ENCODE results near the gene GGN.

The GGN gene

DNA sequence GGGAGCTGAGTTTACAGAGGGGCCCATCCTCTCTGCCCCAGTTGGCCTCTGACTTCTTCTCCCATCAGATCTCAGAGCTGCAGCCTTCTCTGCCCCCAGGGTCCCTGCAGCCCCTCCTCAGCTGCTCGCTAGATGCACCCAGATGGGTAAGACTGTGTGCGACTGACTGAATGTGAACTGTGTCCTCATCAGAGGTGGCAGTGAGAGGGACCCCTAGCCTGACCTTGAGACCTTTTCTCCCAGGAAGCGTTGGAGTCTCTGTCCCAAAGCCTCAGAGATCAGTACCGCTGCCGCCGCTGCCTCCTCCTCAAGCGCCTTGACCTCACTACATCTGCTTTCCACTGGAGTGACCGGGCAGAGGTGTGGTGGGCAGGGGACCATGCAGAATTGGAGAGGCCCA lies 17.4 kb upstream of the GGN start:
- TF ChIP-seq, protein P1, sequence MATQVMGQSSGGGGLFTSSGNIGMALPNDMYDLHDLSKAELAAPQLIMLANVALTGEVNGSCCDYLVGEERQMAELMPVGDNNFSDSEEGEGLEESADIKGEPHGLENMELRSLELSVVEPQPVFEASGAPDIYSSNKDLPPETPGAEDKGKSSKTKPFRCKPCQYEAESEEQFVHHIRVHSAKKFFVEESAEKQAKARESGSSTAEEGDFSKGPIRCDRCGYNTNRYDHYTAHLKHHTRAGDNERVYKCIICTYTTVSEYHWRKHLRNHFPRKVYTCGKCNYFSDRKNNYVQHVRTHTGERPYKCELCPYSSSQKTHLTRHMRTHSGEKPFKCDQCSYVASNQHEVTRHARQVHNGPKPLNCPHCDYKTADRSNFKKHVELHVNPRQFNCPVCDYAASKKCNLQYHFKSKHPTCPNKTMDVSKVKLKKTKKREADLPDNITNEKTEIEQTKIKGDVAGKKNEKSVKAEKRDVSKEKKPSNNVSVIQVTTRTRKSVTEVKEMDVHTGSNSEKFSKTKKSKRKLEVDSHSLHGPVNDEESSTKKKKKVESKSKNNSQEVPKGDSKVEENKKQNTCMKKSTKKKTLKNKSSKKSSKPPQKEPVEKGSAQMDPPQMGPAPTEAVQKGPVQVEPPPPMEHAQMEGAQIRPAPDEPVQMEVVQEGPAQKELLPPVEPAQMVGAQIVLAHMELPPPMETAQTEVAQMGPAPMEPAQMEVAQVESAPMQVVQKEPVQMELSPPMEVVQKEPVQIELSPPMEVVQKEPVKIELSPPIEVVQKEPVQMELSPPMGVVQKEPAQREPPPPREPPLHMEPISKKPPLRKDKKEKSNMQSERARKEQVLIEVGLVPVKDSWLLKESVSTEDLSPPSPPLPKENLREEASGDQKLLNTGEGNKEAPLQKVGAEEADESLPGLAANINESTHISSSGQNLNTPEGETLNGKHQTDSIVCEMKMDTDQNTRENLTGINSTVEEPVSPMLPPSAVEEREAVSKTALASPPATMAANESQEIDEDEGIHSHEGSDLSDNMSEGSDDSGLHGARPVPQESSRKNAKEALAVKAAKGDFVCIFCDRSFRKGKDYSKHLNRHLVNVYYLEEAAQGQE (IDR thresholded peaks at IDR 0.05; ENCODE audit: insufficient replicate concordance, low read depth) = no peak
- TF ChIP-seq SPI1 (IDR thresholded peaks at IDR 0.05; ENCODE audit: borderline replicate concordance, low read depth) (no peak), POLR2AphosphoS5 (IDR thresholded peaks at IDR 0.05; ENCODE audit: low read depth) (no peak), GABPA (IDR thresholded peaks at IDR 0.05; ENCODE audit: low read depth) (no peak)
- TF ChIP-seq, protein P2, sequence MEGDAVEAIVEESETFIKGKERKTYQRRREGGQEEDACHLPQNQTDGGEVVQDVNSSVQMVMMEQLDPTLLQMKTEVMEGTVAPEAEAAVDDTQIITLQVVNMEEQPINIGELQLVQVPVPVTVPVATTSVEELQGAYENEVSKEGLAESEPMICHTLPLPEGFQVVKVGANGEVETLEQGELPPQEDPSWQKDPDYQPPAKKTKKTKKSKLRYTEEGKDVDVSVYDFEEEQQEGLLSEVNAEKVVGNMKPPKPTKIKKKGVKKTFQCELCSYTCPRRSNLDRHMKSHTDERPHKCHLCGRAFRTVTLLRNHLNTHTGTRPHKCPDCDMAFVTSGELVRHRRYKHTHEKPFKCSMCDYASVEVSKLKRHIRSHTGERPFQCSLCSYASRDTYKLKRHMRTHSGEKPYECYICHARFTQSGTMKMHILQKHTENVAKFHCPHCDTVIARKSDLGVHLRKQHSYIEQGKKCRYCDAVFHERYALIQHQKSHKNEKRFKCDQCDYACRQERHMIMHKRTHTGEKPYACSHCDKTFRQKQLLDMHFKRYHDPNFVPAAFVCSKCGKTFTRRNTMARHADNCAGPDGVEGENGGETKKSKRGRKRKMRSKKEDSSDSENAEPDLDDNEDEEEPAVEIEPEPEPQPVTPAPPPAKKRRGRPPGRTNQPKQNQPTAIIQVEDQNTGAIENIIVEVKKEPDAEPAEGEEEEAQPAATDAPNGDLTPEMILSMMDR (IDR thresholded peaks at IDR 0.05; ENCODE audit: insufficient read depth, low read length) = no peak
- no peak for DNase-seq (ENCODE audit: low read depth in 1 of 2, low spot score in 1 of 2)
- H3K27ac ChIP-seq (replicated peaks) = no peak overlapping the region
- no peaks in the 10 kb centered on the region for H3K27me3 ChIP-seq (ENCODE audit: insufficient read depth, poor library complexity, severe bottlenecking)
- no peak overlapping the region for H3K4me3 ChIP-seq (replicated peaks; ENCODE audit: insufficient read depth, low read length)

GRCh38 chr19:38404858-38405257 lies 17.0 kb upstream of the GGN start:
- no peak overlapping the region for H3K4me3 ChIP-seq (replicated peaks; ENCODE audit: insufficient read depth, low read length)
- no peaks in the 10 kb centered on the region for H3K27me3 ChIP-seq (ENCODE audit: insufficient read depth, poor library complexity, severe bottlenecking)
- no peak for DNase-seq (ENCODE audit: low read depth in 1 of 2, low spot score in 1 of 2)
- H3K27ac ChIP-seq (replicated peaks) = no peak overlapping the region
- TF ChIP-seq, protein P1 (IDR thresholded peaks at IDR 0.05; ENCODE audit: insufficient replicate concordance, low read depth) = no peak
- TF ChIP-seq GABPA (IDR thresholded peaks at IDR 0.05; ENCODE audit: low read depth) (no peak), POLR2AphosphoS5 (IDR thresholded peaks at IDR 0.05; ENCODE audit: low read depth) (no peak), SPI1 (IDR thresholded peaks at IDR 0.05; ENCODE audit: borderline replicate concordance, low read depth) (no peak)
- TF ChIP-seq, protein P2 (IDR thresholded peaks at IDR 0.05; ENCODE audit: insufficient read depth, low read length) = no peak

- TF ChIP-seq POLR2AphosphoS5 (IDR thresholded peaks at IDR 0.05; ENCODE audit: low read depth) (0 out of 2 replicates have a peak, but pooled peaks have one; percentile 35), SPI1 (IDR thresholded peaks at IDR 0.05; ENCODE audit: borderline replicate concordance, low read depth) (no peak)
- TF ChIP-seq, protein P2 (IDR thresholded peaks at IDR 0.05; ENCODE audit: insufficient read depth, low read length) = peak; percentile 55
- DNase-seq (ENCODE audit: low read depth in 1 of 2, low spot score in 1 of 2) = peak; percentile 95 to 96
- peak within 1 kb of the TSS; percentile 50 for H3K27ac ChIP-seq (replicated peaks)
- H3K27me3 ChIP-seq (ENCODE audit: insufficient read depth, poor library complexity, severe bottlenecking) = no peaks in the 10 kb centered on the region
- peak within 1 kb of the TSS; percentile 85 for H3K4me3 ChIP-seq (replicated peaks; ENCODE audit: insufficient read depth, low read length)
Measured at GRCh38 chr19:38402967-38403674, 15.3 kb upstream of the GGN start, which contains the start of gene FAM98C. FAM98C (plus strand) TSS chr19:38403093; CDS start chr19:38403154, 61 bp downstream.
